WI38 (cell line): ENCODE data around the gene CAMLG.

ENCODE experiments used
- H3K4me3 ChIP-seq: 2 replicates; pipeline ENCODE4 v1.5.1; 2011; ENCODE audit warnings: low read depth, mild to moderate bottlenecking, control low read depth, low read length
- CTCF ChIP-seq: IDR thresholded peaks from 2 replicates; pipeline ENCODE4 v1.5.1; 2012; ENCODE audit warnings: low read depth, mild to moderate bottlenecking, control low read depth, low read length

The CAMLG gene

GRCh38 chr5:134798468-134798867 is 60.1 kb downstream of the CAMLG start:
- no peak overlapping the region for H3K4me3 ChIP-seq
- no peak for TF ChIP-seq CTCF
